Hair follicle dermal papilla cell (primary cell): ENCODE data around the gene PALM. TPM values are rescaled to one million over a fixed set of nuclear protein-coding genes. Genes with fewer than 3 reads are reported as not detected.

Experiments
- total RNA-seq: library from RNA; depleted of rRNA; stranded (reverse); fragments of >200 nt; gene quantifications from 2 replicates; pipeline ENCODE4 v1.2.3, GENCODE V29; 2012

Gene PALM
- 0.73 and 0.97 TPM in 2 replicates for total RNA-seq

GRCh38 chr19:708154-709143, at the start of gene PALM:
Gene PALM (plus strand): TSS chr19:708935. CDS start chr19:709147, 212 bp downstream.

GRCh38 chr19:662962-663681, 45.6 kb upstream of the PALM start, which contains the start of gene RNF126:
Gene RNF126 (minus strand): TSS chr19:663214. CDS start chr19:663121, 93 bp downstream.

GRCh38 chr19:676339-677105, 32.2 kb upstream of the PALM start, which contains the start of gene FSTL3:
Gene FSTL3 (plus strand): TSS chr19:676392. CDS start chr19:676424, 32 bp downstream.

GRCh38 chr19:695352-695949, 13.3 kb upstream of the PALM start, which contains the start of gene PRSS57:
Gene PRSS57 (minus strand): TSS chr19:695452. CDS start chr19:695430, 22 bp downstream.

GRCh38 chr19:750640-751423, 42.1 kb downstream of the PALM start, which contains the start of gene MISP:
Gene MISP (plus strand): TSS chr19:751112. CDS start chr19:756947, 5,835 bp downstream.

GRCh38 chr19:796692-797527, 88.2 kb downstream of the PALM start, which contains the start of gene PTBP1:
Gene PTBP1 (plus strand): TSS chr19:797452. CDS start chr19:797498, 46 bp downstream.

Other genes starting within 250 kb of the PALM start
- gene SHC2, start 247.9 kb upstream of the PALM start, total RNA-seq: 0.12 and 1.1 TPM in 2 replicates
- 0.16 and 0.36 TPM in 2 replicates for gene MADCAM1, start 212.4 kb upstream of the PALM start, total RNA-seq
- gene TPGS1, start 201.4 kb upstream of the PALM start, total RNA-seq: 43.0 and 61.0 TPM in 2 replicates
- gene CDC34, start 177.2 kb upstream of the PALM start, total RNA-seq: 48.2 and 51.9 TPM in 2 replicates
- not detected in 2 replicates for gene GZMM, start 164.9 kb upstream of the PALM start, total RNA-seq
- gene BSG, start 136.3 kb upstream of the PALM start, total RNA-seq: 327 and 392 TPM in 2 replicates
- 2.4 and 2.9 TPM in 2 replicates for gene HCN2, start 119.1 kb upstream of the PALM start, total RNA-seq
- 20.8 and 27.9 TPM in 2 replicates for gene POLRMT, start 75.4 kb upstream of the PALM start, total RNA-seq
- gene FGF22, start 69.1 kb upstream of the PALM start, total RNA-seq: 0.16 TPM in 1 of 2 replicates, not detected in the other
- 38.9 and 46.4 TPM in 2 replicates for gene RNF126, start 45.7 kb upstream of the PALM start, total RNA-seq
- gene FSTL3, start 32.5 kb upstream of the PALM start, total RNA-seq: 34.2 and 42.5 TPM in 2 replicates
- not detected in 2 replicates for gene PRSS57, start 13.5 kb upstream of the PALM start, total RNA-seq
- under 0.01 TPM in 1 of 2 replicates, not detected in the other for gene MISP, start 42.2 kb downstream of the PALM start, total RNA-seq
- gene PTBP1, start 88.5 kb downstream of the PALM start, total RNA-seq: 99.9 and 128 TPM in 2 replicates
- 1.3 and 2.4 TPM in 2 replicates for gene PLPPR3, start 113.0 kb downstream of the PALM start, total RNA-seq
- gene AZU1, start 118.9 kb downstream of the PALM start, total RNA-seq: not detected in 2 replicates
- gene PRTN3, start 132.1 kb downstream of the PALM start, total RNA-seq: not detected in 2 replicates
- gene ELANE, start 143.4 kb downstream of the PALM start, total RNA-seq: 0.49 and 0.73 TPM in 2 replicates
- 33.5 and 41.1 TPM in 2 replicates for gene CFD, start 150.7 kb downstream of the PALM start, total RNA-seq
- 42.4 and 52.1 TPM in 2 replicates for gene MED16, start 184.3 kb downstream of the PALM start, total RNA-seq
- not detected in 2 replicates for gene RNU6-9, start 184.5 kb downstream of the PALM start, total RNA-seq
- gene R3HDM4, start 204.3 kb downstream of the PALM start, total RNA-seq: 34.6 and 46.8 TPM in 2 replicates
- not detected in 2 replicates for gene KISS1R, start 208.4 kb downstream of the PALM start, total RNA-seq
- 23.9 and 25.5 TPM in 2 replicates for gene ARID3A, start 217.1 kb downstream of the PALM start, total RNA-seq